GM21723 (cell line): ENCODE measurements around the gene SNN.

Experiments used
- ATAC-seq: cut with Tn5 transposase; IDR thresholded peaks from one replicate; pipeline ENCODE4 v1.9.1; 2021; ENCODE audit warnings: mild to moderate bottlenecking, moderate library complexity; ENCODE audit not compliant: unreplicated experiment

Gene SNN

GRCh38 chr16:11667824-11668622 lies at the start of gene SNN:
SNN (plus strand) TSS chr16:11668455; CDS start chr16:11676060, 7,605 bp downstream.
- ATAC-seq, result peak; percentile 48

DNA sequence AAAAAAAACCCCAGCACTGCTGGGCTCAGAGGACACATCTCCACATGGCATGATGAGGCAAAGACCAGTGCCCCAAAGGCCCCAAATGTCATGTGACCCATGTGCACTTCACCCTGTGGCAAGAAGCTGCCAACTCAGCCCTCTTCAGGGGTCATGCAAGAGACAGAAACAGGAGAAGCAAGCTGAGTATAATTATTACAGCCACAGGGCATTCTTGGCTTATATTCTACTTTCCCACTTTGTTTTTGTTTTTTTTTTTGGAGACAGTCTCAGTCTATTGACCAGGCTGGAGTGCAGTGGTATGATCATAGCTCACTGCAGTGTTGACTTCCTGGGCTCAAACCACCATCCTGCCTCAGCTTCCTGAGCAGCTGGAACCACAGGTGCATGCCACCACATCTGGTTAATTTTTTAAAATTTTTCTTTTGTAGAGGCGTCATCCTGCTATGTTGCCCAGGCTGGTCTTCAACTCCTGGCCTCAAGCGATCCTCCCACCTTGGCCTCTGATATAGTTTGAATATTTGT lies 48.9 kb upstream of the SNN start:
- no peak for ATAC-seq

GRCh38 chr16:11620243-11621003 lies 47.8 kb upstream of the SNN start:
- ATAC-seq, result no peak

DNA sequence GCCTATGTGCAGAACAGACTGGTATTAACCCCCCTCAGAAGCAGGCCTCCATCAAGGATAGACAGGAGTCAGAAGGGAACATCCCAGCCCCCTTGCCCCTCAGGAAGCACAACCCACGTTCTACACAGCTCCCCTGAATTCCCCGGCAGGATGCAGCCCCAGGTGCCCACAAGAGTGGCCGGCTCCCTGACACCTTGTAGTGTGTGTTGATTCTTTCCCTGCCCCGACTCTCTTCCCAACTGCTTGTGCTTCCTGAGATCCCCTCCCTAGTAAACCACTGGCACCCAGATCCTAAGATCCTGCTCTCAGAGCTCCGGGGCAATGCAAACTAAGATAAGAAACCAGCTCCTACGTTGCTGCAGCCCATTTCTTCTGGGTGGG lies 46.7 kb upstream of the SNN start:
- ATAC-seq, result no peak

DNA sequence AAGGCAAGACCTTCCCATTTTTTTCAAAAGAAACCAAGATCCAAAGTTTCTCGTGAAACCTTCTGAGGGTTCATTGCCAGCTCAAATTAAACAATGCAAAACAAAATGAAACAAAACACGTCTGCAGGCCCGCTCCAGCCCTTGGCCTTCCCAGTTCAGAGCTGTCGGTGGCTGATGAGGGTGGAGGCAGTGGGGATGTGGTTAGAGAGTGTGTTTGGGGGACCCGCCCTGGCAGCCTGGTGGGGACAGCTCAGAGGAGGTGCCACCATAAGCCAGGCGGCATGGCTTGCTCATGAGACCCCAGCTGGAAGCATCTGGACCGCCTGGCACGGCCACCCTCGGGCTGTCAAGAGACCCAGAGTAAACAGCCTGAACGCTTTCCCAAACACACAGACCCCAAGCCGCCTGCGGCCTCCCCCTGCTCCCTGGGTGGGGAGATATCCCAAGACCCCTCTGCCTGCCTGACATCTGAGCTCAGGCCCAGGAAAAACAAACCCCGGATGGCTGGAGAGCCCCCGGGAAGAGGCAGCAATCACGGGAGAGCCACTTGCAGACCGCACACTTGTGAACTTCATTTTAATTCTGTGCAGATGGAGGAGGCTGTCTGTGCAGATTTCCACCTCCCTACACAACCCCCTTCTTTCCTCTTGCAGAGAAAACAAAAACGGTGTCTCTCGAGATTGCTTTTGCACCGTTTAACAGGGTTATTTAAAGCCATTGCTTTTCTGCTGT lies 46.2 kb upstream of the SNN start:
- ATAC-seq, result no peak

DNA sequence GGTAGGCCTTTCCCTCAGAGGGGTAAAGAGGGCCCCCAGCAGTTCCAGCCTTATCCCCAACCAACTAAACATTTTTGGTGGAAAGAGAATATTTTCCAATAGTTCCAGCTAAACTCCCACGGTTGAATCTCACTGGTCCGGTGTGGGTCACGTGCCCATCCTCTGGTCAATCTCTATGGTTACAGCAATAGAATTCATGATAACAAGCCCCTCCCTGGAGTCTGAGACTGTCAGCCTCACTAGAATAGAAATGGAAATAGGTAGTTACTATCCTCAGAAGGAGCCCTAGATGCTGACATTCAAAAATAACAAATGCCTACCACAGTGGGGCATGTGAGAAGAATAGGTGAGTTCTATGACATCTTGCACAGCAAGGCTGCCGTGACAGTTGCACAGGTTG lies 44.0 kb upstream of the SNN start:
- no peak for ATAC-seq

DNA sequence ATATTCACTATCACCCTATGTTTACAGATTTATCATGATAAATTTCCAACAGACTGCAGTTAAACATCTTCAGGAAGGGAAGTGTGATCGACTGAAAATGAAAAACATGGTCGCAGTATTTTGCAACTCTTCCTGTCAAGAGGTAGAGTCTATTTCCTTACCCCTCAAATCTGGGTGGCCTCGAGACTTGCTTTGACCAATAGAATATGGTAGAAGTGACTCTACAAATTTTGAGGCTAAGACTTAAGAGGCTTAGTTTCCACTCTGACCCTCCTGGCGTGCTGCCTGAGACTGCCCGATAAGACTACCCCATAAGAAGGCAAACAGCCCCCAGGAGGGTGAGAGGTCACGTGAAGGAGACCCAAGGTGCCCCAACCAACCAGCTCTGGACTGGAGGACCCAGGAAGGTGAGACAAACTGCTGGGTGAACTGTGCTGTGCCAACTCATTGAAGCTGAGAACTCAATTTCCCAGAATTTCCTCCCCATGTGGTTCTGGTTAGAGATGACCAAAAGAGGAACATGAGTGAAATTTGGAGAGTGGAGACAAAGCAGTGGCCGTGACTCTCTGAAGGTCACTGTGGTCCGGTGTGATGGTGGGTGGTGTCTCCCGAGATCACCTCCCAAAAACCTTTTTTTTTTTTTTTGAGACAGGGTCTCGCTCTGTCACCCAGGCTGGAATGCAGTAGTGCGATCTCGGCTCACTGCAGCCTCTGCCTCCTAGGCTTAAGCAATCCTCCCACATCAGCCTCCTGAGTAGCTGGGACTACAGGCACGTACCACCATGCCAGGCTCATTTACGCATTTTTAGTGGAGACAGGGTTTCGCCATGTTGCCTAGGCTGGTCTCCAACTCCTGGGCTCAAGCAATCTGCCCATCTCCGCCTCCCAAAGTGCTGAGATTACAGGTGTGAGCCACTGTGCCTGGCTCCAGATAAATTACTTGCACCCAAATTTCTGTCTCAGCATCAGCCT lies 43.3 kb upstream of the SNN start:
- no peak for ATAC-seq

GRCh38 chr16:11625769-11626168 lies 42.5 kb upstream of the SNN start:
- ATAC-seq, result no peak

GRCh38 chr16:11626657-11627291 lies 41.5 kb upstream of the SNN start:
- no peak for ATAC-seq

DNA sequence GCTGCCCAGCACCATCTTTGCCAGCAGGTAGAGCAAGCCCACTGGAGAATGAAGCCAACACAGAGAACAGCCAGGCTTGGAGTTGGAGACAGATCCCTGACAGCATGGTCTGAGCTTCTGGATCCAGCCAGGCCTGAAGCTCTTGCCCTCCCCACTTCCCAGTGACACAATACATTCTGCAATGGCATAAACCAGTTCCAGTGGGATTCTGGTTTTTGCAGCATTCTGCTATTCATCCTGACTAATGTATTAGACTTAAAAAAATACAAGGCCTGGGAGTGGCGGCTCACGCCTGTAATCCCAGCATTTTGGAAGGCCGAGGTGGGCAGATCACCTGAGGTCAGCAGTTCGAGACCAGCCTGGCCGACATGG lies 41.0 kb upstream of the SNN start:
- ATAC-seq, result no peak

- ATAC-seq, result no peak
Observed at GRCh38 chr16:11627822-11628457, 40.3 kb upstream of the SNN start.

DNA sequence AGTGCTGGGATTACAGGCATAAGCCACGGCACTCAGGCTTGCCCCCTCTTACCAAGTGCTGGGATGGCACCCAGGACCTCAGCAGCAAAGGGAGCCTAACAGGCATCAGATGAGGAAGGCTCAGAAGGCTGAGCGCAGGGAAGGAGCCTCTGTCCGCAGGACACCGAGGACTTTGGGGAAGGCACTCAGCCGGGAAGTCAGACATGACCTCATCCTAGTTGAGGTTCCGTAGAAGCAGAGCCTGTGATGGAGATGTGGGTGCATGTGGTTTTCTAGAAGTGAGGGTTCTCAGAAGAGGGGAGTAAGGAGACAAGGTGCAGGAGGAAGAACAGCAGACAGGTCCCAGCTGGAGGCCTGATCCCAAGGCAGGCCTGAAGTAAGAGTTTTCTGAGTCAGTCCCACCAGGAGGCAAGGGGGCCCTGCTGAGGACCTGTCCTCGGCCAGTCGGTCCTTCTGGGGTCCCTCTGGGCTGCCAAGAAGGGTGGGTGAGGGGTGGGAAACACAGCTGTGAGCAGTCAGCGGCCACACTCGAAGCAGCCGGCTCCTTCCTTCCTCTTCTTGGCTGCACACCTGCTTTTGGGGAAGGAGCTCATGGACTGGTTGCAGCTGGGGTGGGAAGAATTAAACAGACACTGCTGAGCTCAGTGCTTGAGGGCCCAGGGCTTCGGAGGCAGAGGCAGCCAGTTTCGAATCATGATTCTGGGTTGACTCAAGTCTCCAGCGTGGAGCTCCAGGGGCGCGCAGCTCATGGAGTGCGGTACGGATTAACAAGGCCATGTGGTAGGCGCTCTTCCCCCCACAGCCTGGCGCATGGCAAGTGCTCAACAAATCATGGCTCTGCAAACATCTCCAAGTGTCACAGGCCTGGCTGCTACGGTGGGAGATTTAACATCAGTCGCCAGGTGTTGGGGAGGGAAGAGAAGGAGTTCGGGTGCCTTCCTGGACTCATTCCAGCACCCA lies 38.9 kb upstream of the SNN start:
- ATAC-seq, result no peak

DNA sequence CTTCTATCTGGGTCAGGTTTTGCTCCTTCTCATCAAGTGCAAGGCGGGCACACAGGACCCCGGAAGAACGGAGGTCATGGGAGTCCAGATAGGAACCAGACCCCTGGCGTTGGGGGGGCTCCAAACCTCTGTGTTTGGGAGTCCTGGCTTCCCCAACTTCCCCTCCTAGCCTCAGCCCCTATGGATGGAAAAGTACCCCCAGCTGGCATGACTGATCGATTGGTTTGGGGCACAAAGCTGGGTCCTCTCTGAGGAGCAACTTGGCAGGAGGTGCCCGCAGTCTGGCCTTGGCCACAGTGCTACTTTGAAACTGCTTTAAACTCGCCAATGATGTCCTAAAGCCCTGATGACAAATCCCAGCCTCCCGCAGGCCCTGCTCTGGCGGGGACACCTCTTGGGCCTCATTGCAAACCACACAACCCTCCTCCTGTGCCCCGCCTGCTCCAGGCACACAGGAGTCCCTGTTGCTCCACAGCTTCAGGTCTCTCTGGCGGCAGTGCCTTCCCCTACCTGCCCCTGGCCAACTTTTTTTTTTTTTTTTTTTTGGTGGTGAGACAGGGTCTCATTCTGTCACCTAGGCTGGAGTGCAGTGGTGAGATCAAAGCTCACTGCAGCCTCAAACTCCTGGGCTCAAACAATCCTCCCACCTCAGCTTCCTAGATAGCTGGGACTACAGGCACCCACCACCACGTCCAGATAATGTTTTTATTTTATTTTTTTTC lies 38.0 kb upstream of the SNN start:
- no peak for ATAC-seq

GRCh38 chr16:11630768-11631056 lies 37.5 kb upstream of the SNN start:
- no peak for ATAC-seq

DNA sequence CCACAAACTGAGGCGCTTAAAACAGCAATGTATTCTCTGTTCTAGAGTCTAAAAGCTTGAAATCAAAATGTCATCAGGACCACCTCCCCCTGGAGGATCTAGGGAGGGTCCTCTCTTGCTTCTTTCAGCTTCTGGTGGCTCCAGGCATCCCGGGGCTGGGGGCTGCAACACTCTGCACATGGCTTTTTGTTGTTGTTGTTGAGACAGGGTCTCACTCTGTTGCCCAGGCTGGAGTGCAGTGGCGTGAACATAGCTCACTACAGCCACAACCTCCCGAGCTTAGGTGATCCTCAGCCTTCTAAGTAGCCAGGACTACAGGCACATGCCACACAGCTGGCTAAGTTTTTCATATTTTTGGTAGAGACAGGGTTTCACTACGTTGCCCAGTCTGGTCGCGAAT lies 37.0 kb upstream of the SNN start:
- no peak for ATAC-seq

DNA sequence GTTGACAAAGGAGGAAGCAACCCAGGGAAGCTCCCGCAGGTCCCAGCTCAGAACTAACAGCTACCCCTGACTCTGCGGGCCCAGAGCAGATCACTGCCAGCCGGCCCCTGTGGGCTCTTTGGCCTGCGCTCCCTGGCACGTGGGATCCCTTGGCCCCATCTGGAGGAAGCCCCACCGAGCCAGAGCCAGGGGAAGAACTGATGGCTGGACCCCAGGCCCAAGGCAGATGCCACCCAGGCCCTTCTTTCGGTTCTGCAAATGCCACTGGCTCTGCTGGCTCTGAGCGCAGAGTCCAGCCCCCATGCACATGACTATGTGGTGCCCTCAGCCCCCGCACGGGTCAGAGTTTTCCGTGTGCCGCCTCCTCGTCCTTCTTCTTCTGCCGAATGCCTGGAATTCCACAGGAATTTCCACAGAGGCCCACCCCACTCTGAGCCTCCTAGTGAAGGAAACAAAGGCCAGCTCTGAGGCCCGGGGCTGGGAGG lies 35.8 kb upstream of the SNN start:
- no peak for ATAC-seq

GRCh38 chr16:11633113-11633512 lies 35.1 kb upstream of the SNN start:
- no peak for ATAC-seq

DNA sequence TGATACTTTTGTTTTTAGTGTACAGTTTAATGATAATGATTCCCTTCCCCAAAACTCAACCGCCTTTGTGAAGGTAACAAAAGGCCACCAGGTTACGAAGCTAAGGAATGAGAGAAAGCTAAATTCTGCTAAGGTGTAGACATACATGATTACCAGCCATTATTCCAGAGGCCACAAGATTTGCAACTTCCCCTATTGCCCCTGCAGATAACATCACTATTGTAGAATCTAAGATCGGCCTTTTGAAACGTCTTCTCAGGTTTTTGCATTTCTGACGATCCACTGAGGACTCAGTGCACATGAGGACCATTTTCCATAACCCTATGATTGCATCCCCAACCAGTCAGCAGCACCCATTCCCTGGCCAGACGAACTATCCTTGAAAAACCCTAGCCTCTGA lies 33.9 kb upstream of the SNN start:
- ATAC-seq, result no peak
